DND-41 (cell line): ENCODE results near the gene SLC24A4.

Experiments
- ATAC-seq: fragments of 200-7000 bp; cut with Tn5 transposase; 3 replicates; pipeline ENCODE4 v1.9.1; 2021; ENCODE audit warnings: low read depth; ENCODE audit not compliant: insufficient read depth
- DNase-seq: peaks from one replicate; pipeline ENCODE4 v3.0.0-alpha.2; 2020
- H2AFZ ChIP-seq: 2 replicates; pipeline ENCODE4 v1.6.0; 2012; ENCODE audit warnings: low read depth, low read length
- H3K27ac ChIP-seq: 2 replicates; pipeline ENCODE4 v1.5.1; 2012; ENCODE audit warnings: low read length, inconsistent platforms
- H3K27me3 ChIP-seq: fragments of 200-600 bp; sonication (generic); 2 replicates; pipeline ENCODE4 v1.6.0; 2012; ENCODE audit warnings: low read length, mild to moderate bottlenecking, inconsistent platforms; ENCODE audit not compliant: insufficient read depth, poor library complexity
- H3K36me3 ChIP-seq: 2 replicates; pipeline ENCODE4 v1.5.1; 2012; ENCODE audit warnings: low read length, inconsistent platforms; ENCODE audit not compliant: insufficient read depth
- H3K4me1 ChIP-seq: 2 replicates; pipeline ENCODE4 v1.5.1; 2012; ENCODE audit warnings: mild to moderate bottlenecking, low read length; ENCODE audit not compliant: insufficient read depth
- H3K4me2 ChIP-seq: 2 replicates; pipeline ENCODE4 v1.6.0; 2012; ENCODE audit warnings: mild to moderate bottlenecking, moderate library complexity, low read length, inconsistent platforms; ENCODE audit not compliant: insufficient read depth
- H3K4me3 ChIP-seq, 2 experiments: fragments of 200-600 bp in 1 of 2; shearing (Covaris generic) in 1 of 2; 2 replicates each; pipeline ENCODE4 v1.5.1; 2012 to 2016; ENCODE audit warnings: inconsistent platforms in 2 of 2, low read length in 2 of 2, mild to moderate bottlenecking in 2 of 2, low read depth in 1 of 2, moderate library complexity in 1 of 2
- H3K79me2 ChIP-seq: 2 replicates; pipeline ENCODE4 v1.6.0; 2012; ENCODE audit warnings: low read length, inconsistent platforms; ENCODE audit not compliant: insufficient read depth
- H3K9ac ChIP-seq: 2 replicates; pipeline ENCODE4 v1.6.0; 2012; ENCODE audit warnings: low read depth, mild to moderate bottlenecking, inconsistent platforms, low read length, moderate library complexity
- H3K9me3 ChIP-seq: 2 replicates; pipeline ENCODE4 v1.5.1; 2012; ENCODE audit warnings: low read length, moderate library complexity, mild to moderate bottlenecking, inconsistent platforms; ENCODE audit not compliant: insufficient read depth, severe bottlenecking
- H4K20me1 ChIP-seq: 2 replicates; pipeline ENCODE4 v1.6.0; 2012; ENCODE audit warnings: low read length; ENCODE audit not compliant: insufficient read depth
- EZH2 ChIP-seq: IDR thresholded peaks from 3 replicates; pipeline ENCODE4 v1.6.1; 2012; ENCODE audit warnings: borderline replicate concordance, low read depth, mild to moderate bottlenecking, moderate library complexity, low read length, inconsistent platforms; ENCODE audit not compliant: severe bottlenecking
- TF ChIP-seq, protein P1 (sequence below): IDR thresholded peaks from 2 replicates; pipeline ENCODE4 v1.5.1; 2012; ENCODE audit warnings: borderline replicate concordance, low read length, moderate library complexity, mild to moderate bottlenecking; ENCODE audit not compliant: poor library complexity, severe bottlenecking; ENCODE audit errors: extremely low read depth

Gene SLC24A4

DNA sequence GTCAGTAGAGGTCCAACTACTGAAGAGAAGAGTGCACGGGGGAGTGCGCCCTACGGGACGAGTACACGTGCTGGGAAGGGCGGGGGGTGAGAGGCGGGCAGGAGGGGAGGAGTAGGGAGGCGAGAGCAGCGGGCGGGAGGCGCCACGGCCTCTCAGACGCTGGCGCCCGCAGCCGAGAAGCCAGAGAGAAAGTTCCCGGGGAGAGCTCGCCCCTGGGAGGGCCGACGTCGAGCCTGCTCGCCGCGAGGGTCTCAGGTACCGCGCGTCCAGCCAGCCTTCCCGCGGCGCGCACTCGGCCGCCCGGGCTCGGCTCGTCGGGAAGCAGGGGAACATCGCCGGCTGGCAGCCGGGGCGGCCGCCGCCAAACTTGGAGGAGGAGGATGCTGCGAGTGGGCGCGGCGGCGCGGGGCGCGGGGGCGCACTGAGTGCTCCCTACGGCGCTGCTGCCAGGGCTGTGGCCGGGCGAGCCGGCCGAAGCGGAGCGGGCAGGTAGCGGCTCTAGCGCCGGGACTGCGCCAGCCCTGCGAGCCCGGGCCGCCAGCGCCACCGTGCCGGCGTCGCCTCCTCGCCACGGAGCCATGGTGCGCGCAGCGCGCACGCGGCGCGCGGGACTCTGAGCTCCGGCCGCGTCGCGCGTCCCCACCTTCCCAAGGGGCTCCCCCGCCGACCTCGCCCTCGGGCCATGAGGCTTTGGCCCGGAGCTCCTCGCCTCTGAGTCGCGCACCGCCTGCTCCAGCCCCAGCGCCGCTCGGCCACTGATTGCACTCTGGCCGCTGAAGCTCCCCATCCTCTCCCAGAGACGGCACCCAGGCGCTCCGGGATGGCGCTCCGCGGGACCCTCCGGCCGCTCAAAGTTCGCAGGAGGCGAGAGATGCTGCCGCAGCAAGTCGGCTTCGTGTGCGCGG, at the start of gene SLC24A4:
SLC24A4 (plus strand) TSS at position 155 of the 905 bp plus-strand sequence; CDS start at position 821, 666 bp downstream.
- Histone ChIP-seq H3K79me2 (no peaks in the 10 kb centered on the region), H3K4me3 (no peak within 1 kb of the TSS), H3K27ac (no peak within 1 kb of the TSS), H3K36me3 (no peaks in the 10 kb centered on the region), H3K9ac (no peak within 1 kb of the TSS), H4K20me1 (no peaks in the 10 kb centered on the region), H3K27me3 (no peaks in the 10 kb centered on the region), H2AFZ (no peak within 1 kb of the TSS), H3K4me2 (no peak within 1 kb of the TSS), H3K9me3 (no peaks in the 10 kb centered on the region), H3K4me1 (no peaks in the 10 kb centered on the region)
- ATAC-seq (no peak), DNase-seq (no peak)
- TF ChIP-seq, protein P1, sequence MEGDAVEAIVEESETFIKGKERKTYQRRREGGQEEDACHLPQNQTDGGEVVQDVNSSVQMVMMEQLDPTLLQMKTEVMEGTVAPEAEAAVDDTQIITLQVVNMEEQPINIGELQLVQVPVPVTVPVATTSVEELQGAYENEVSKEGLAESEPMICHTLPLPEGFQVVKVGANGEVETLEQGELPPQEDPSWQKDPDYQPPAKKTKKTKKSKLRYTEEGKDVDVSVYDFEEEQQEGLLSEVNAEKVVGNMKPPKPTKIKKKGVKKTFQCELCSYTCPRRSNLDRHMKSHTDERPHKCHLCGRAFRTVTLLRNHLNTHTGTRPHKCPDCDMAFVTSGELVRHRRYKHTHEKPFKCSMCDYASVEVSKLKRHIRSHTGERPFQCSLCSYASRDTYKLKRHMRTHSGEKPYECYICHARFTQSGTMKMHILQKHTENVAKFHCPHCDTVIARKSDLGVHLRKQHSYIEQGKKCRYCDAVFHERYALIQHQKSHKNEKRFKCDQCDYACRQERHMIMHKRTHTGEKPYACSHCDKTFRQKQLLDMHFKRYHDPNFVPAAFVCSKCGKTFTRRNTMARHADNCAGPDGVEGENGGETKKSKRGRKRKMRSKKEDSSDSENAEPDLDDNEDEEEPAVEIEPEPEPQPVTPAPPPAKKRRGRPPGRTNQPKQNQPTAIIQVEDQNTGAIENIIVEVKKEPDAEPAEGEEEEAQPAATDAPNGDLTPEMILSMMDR = no peak
- TF ChIP-seq EZH2 = no peak

DNA sequence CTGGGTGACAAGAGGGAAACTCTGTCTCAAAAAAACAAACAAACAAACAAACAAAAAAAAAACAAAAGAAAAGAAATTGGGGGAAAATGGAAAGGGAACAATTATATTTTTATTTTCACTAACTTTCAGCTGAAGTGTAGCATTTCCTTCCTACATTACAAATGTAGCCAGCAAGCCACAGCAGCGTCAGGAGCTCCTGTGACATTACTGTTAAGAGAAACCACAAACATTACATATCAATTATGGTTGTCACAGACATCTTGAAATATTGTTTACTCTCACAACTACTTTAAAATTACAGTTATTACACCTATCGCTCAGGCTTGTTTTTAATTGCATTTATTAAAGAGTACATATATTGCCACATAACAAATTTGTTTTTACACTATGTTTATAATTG, 49.8 kb upstream of the SLC24A4 start:
- Histone ChIP-seq H2AFZ (no peak overlapping the region), H3K9ac (no peak overlapping the region), H3K36me3 (no peaks in the 10 kb centered on the region), H3K9me3 (no peaks in the 10 kb centered on the region), H3K4me3 (no peak overlapping the region), H3K4me2 (no peak overlapping the region), H3K27me3 (peaks cover 9% of the 10 kb centered on the region), H4K20me1 (no peaks in the 10 kb centered on the region), H3K79me2 (no peaks in the 10 kb centered on the region), H3K27ac (no peak overlapping the region), H3K4me1 (no peaks in the 10 kb centered on the region)
- TF ChIP-seq EZH2 = no peak
- TF ChIP-seq, protein P1 = no peak
- DNase-seq (no peak), ATAC-seq (no peak)

DNA sequence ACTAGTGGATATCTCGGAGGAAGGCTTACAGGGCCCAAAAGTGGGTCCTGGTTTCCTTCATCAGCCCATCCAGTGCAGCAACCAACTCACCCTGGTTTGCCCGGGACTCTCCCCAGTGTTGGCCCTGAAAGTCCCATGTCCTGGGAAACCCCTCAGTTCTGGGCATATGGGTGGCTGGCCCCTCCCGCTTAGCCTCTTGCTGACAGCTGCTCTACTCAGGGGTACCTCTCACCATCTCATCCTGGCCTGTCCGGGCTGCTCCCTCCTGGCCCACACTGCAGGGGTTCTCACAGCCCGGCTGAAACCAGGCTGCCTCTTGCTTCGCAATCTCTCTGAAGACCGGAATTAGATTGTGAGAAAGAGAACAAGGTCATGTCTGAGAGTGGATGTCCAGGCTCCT, 48.9 kb upstream of the SLC24A4 start:
- ATAC-seq (no peak), DNase-seq (no peak)
- Histone ChIP-seq H3K4me3 (no peak overlapping the region), H3K4me1 (no peaks in the 10 kb centered on the region), H3K4me2 (no peak overlapping the region), H3K27ac (no peak overlapping the region), H2AFZ (no peak overlapping the region), H3K9me3 (no peaks in the 10 kb centered on the region), H3K27me3 (peaks cover 9% of the 10 kb centered on the region), H3K36me3 (no peaks in the 10 kb centered on the region), H4K20me1 (no peaks in the 10 kb centered on the region), H3K9ac (no peak overlapping the region), H3K79me2 (no peaks in the 10 kb centered on the region)
- TF ChIP-seq, protein P1 = no peak
